ENCODE measurements around the gene ARID1B.

DNA sequence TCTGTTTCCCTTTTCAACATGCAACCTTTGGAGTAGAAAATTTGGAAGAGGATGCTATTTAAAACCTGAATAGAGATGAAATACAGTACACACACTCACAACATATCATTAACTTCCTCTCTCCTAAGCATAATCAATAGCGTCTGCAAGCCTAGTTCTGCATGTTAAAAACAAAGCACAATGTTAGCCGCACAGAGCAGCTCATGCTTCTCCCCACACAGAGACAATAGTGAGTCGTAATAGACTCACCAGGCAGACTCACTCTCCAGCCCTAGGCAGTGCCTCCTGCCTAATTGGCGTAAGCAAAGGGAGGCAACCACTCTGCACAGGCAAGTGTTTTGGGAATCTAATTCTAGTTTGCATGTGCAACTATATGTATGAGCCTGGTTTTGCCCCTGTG, 45.8 kb upstream of the ARID1B start:
- TF ChIP-seq TARDBP (IDR thresholded peaks at IDR 0.05; ENCODE audit: borderline replicate concordance), result no peak
- TF ChIP-seq POLR2AphosphoS5 (IDR thresholded peaks at IDR 0.05; ENCODE audit: low read length), result no peak
- TF ChIP-seq, protein P1, sequence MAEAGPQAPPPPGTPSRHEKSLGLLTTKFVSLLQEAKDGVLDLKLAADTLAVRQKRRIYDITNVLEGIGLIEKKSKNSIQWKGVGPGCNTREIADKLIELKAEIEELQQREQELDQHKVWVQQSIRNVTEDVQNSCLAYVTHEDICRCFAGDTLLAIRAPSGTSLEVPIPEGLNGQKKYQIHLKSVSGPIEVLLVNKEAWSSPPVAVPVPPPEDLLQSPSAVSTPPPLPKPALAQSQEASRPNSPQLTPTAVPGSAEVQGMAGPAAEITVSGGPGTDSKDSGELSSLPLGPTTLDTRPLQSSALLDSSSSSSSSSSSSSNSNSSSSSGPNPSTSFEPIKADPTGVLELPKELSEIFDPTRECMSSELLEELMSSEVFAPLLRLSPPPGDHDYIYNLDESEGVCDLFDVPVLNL (IDR thresholded peaks at IDR 0.05; ENCODE audit: low read depth, low read length), result no peak

All from GM12878 (cell line).